Left lung (tissue), 10 donors: ENCODE data around the gene CDS1. TPM values are rescaled to one million over a fixed set of nuclear protein-coding genes. Genes with fewer than 3 reads are reported as not detected.

Experiments used
- ATAC-seq: fragments of 200-7000 bp; cut with Tn5 transposase; one replicate; pipeline ENCODE4 v1.9.1; 2020; ENCODE audit warnings: moderate library complexity
- DNase-seq, 4 donors: peaks; one replicate each; pipeline ENCODE4 v3.0.0-alpha.2; 2013 to 2020
- H3K27ac ChIP-seq, 2 donors: fragments of 200-600 bp; sonication (generic) in 1 of 2; one replicate each; pipeline versions ENCODE4 v1.5.0 to v1.8.0; 2020 to 2021
- H3K27me3 ChIP-seq, 2 donors: fragments of 200-600 bp; sonication (generic) in 1 of 2; one replicate each; pipeline versions ENCODE4 v1.5.0 to v1.8.0; 2020 to 2021
- H3K36me3 ChIP-seq, 2 donors: fragments of 200-600 bp; sonication (generic) in 1 of 2; one replicate each; pipeline versions ENCODE4 v1.5.0 to v1.8.0; 2020 to 2021
- H3K4me1 ChIP-seq, 2 donors: fragments of 200-600 bp; one replicate each; pipeline ENCODE4 v1.8.0; 2021
- H3K4me3 ChIP-seq, 2 donors: fragments of 200-600 bp; sonication (generic) in 1 of 2; one replicate each; pipeline versions ENCODE4 v1.5.0 to v1.8.0; 2020 to 2021; ENCODE audit warnings: mild to moderate bottlenecking in 1 of 2
- H3K9me3 ChIP-seq, 2 donors: fragments of 200-600 bp; sonication (generic) in 1 of 2; one replicate each; pipeline versions ENCODE4 v1.5.0 to v1.8.0; 2020 to 2021
- CTCF ChIP-seq, 2 donors: fragments of 200-600 bp; sonication (generic) in 1 of 2; IDR thresholded peaks; one replicate each; pipeline versions ENCODE4 v1.5.0 to v1.8.0; 2021; ENCODE audit warnings: antibody characterized with exemption in 2 of 2
- intact Hi-C, 2 donors: fragments of 100-400 bp; cut with DNase I; formaldehyde crosslinking; loops; one replicate each; pipeline versions ENCODE4 v1.11.2 to v1.14.2; 2022
- polyA plus RNA-seq, 6 donors: library from polyadenylated mRNA; unstranded; fragments of 120-200 nt; gene quantifications; one replicate each; pipeline ENCODE4 v1.2.1, GENCODE V29; 2013; ENCODE audit not compliant: insufficient read length in 6 of 6
- total RNA-seq, 2 donors: library from RNA; stranded (reverse); fragmentation: NEBNext Ultra II Directional; extraction: Animal tissue kit (Norgen Biotek cat#: 25700); gene quantifications; one replicate each; pipeline ENCODE4 v1.2.1, GENCODE V29; 2021
- donor health status: DM: no; HTN: yes; CAD: no.
- donor health status: DM: no; HTN: no; CAD: no.

CDS1 gene
- total and polyA plus RNA-seq, 8 donors: 10.3 to 25.7 (median 20.9) TPM

- Histone ChIP-seq H3K4me1 (peaks cover 0 to 9% of the 10 kb centered on the region in 2 donors), H3K27ac (peak overlapping the region; percentile 82 to 88), H3K4me3 (peak overlapping the region; percentile 83 to 85), H3K27me3 (peaks cover 4 to 73% of the 10 kb centered on the region in 2 donors), H3K36me3 (no peaks in the 10 kb centered on the region), H3K9me3 (no peaks in the 10 kb centered on the region)
- peak; percentile 73 to 97 (median 92) for DNase-seq
- no peak for TF ChIP-seq CTCF (IDR thresholded peaks at IDR 0.05)
- intact Hi-C loops: loop anchor here in 1 of 2 donors (10.0 kb wide), 1 partner anchor 392 kb away; no protein-coding TSS in a partner anchor
- ATAC-seq: peak; percentile 89
Observed at GRCh38 chr4:84582302-84582987, 482 bp upstream of the CDS1 start.

DNA sequence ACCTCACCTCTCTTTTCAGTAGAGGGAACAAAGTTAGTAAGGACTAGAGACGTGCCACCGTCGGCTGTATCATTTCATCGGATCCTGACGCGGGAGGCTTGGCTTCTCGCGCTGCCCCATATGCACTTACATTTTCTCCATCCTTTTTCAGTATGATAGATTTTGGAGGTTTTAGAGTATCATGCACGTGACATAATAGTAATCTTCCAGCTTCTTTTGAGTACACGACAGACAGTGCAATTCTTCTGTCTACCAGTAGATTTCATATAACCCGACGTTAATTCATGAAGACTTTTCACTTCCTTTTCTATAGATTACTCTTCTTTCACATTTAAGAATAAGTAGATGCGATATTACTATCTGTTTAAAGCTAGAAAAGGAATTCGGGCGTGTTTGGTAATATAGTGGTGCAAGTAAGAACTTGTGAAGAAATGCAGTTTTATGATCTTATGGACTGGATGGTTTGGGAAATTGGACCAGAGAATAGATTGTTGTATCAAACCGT is 1.0 kb downstream of the CDS1 start:
- peaks cover 4 to 72% of the 10 kb centered on the region in 2 donors for H3K27me3 ChIP-seq
- peaks cover 0 to 9% of the 10 kb centered on the region in 2 donors for H3K4me1 ChIP-seq
- peak overlapping the region; percentile 82 to 88 for H3K27ac ChIP-seq
- H3K36me3 ChIP-seq: no peaks in the 10 kb centered on the region
- ATAC-seq (no peak), DNase-seq (no peak)
- peak overlapping the region; percentile 83 to 85 for H3K4me3 ChIP-seq
- intact Hi-C loops: loop anchor here in 1 of 2 donors (10.0 kb wide), 1 partner anchor 391 kb away; no protein-coding TSS in a partner anchor
- TF ChIP-seq CTCF (IDR thresholded peaks at IDR 0.05): peak in 1 of 2 donors; percentile 12
- H3K9me3 ChIP-seq: peaks cover 0 to 6% of the 10 kb centered on the region in 2 donors

GRCh38 chr4:84585251-84585650 is 2.3 kb downstream of the CDS1 start:
- H3K27me3 ChIP-seq: peaks cover 4 to 62% of the 10 kb centered on the region in 2 donors
- peaks cover 0 to 9% of the 10 kb centered on the region in 2 donors for H3K4me1 ChIP-seq
- no peaks in the 10 kb centered on the region for H3K36me3 ChIP-seq
- intact Hi-C loops: loop anchor here in 1 of 2 donors (10.0 kb wide), 1 partner anchor 390 kb away; no protein-coding TSS in a partner anchor
- ATAC-seq (no peak), DNase-seq (no peak)
- H3K4me3 ChIP-seq: no peak overlapping the region
- no peak for TF ChIP-seq CTCF (IDR thresholded peaks at IDR 0.05)
- peaks cover 0 to 6% of the 10 kb centered on the region in 2 donors for H3K9me3 ChIP-seq
- no peak overlapping the region for H3K27ac ChIP-seq

GRCh38 chr4:84594724-84595123 is 11.8 kb downstream of the CDS1 start:
- DNase-seq (no peak), ATAC-seq (no peak)
- Histone ChIP-seq H3K9me3 (no peaks in the 10 kb centered on the region), H3K27ac (no peak overlapping the region), H3K27me3 (no peaks in the 10 kb centered on the region), H3K4me1 (no peaks in the 10 kb centered on the region), H3K36me3 (no peaks in the 10 kb centered on the region), H3K4me3 (no peak overlapping the region)
- TF ChIP-seq CTCF (IDR thresholded peaks at IDR 0.05): no peak
- intact Hi-C loops: no loop called here

GRCh38 chr4:84596826-84597225 is 13.9 kb downstream of the CDS1 start:
- H3K36me3 ChIP-seq: no peaks in the 10 kb centered on the region
- no peak overlapping the region for H3K4me3 ChIP-seq
- no peaks in the 10 kb centered on the region for H3K27me3 ChIP-seq
- no peak overlapping the region for H3K27ac ChIP-seq
- DNase-seq (peak in 2 of 4 donors; percentile 76 to 84), ATAC-seq (peak; percentile 98)
- intact Hi-C loops: no loop called here
- no peaks in the 10 kb centered on the region for H3K4me1 ChIP-seq
- no peak for TF ChIP-seq CTCF (IDR thresholded peaks at IDR 0.05)
- H3K9me3 ChIP-seq: no peaks in the 10 kb centered on the region
